IMR-90 (cell line): ENCODE data around the gene FAM20A. TPM values are rescaled to one million over a fixed set of nuclear protein-coding genes. Genes with fewer than 3 reads are reported as not detected.

Experiments used
- ATAC-seq: fragments of 200-7000 bp; cut with Tn5 transposase; 2 replicates; pipeline ENCODE4 v1.9.1; 2020; ENCODE audit warnings: low read depth, mild to moderate bottlenecking, moderate library complexity
- BruUV-seq: library from RNA; stranded (reverse); fragments of 400-500 nt; replicated peaks from 2 replicates; lab custom pipeline; 2021; lab: Mats Ljungman, UMichigan
- CTCF ChIA-PET: fragments of 300-600 bp; formaldehyde crosslinking; extraction: SDS; loops from one replicate; lab custom pipeline; 2021; ENCODE audit warnings: antibody characterized with exemption; lab: Yijun Ruan, JAX
- POLR2A ChIA-PET: fragments of 300-600 bp; sonication (Branson Sonifier 250); formaldehyde crosslinking; loops from one replicate; lab custom pipeline; 2022; ENCODE audit warnings: antibody characterized with exemption; ENCODE audit not compliant: unreplicated experiment; lab: Charles Lee
- DNase-seq: peaks from one replicate; pipeline ENCODE4 v3.0.0; 2013
- H2AFZ ChIP-seq: replicated peaks from 2 replicates; pipeline ENCODE3; 2013; ENCODE audit warnings: low read length, mild to moderate bottlenecking; ENCODE audit not compliant: poor library complexity
- H2AK5ac ChIP-seq: 2 replicates; pipeline ENCODE4 v1.6.1; 2013; ENCODE audit warnings: low read depth, low read length, inconsistent platforms
- H2AK9ac ChIP-seq: replicated peaks from 2 replicates; pipeline ENCODE3; 2013; ENCODE audit warnings: mild to moderate bottlenecking, low read depth, low read length, moderate library complexity; ENCODE audit not compliant: poor library complexity
- H2BK120ac ChIP-seq: 2 replicates; pipeline ENCODE4 v1.6.1; 2013; ENCODE audit warnings: low read depth, low read length, inconsistent platforms
- H2BK15ac ChIP-seq: 3 replicates; pipeline ENCODE4 v1.6.1; 2013; ENCODE audit warnings: low read depth, low read length, inconsistent platforms
- H2BK20ac ChIP-seq: 2 replicates; pipeline ENCODE4 v1.6.1; 2013; ENCODE audit warnings: low read depth, mild to moderate bottlenecking, inconsistent platforms, low read length, moderate library complexity
- H2BK5ac ChIP-seq: 2 replicates; pipeline ENCODE4 v1.6.1; 2013; ENCODE audit warnings: mild to moderate bottlenecking, low read depth, low read length, inconsistent platforms; ENCODE audit not compliant: poor library complexity, severe bottlenecking
- H3K14ac ChIP-seq: replicated peaks from 2 replicates; pipeline ENCODE4 v1.6.1; 2013; ENCODE audit warnings: low read depth, low read length, inconsistent platforms
- H3K18ac ChIP-seq: 2 replicates; pipeline ENCODE4 v1.6.1; 2013; ENCODE audit warnings: low read depth, low read length, control low read depth
- H3K23ac ChIP-seq: 2 replicates; pipeline ENCODE4 v1.6.1; 2013; ENCODE audit warnings: low read depth, low read length, inconsistent platforms
- H3K27ac ChIP-seq: 2 replicates; pipeline ENCODE4 v1.5.1; 2013; ENCODE audit warnings: mild to moderate bottlenecking, control low read depth, low read length; ENCODE audit not compliant: insufficient read depth
- H3K27me3 ChIP-seq: 2 replicates; pipeline ENCODE4 v1.6.1; 2013; ENCODE audit warnings: low read length; ENCODE audit not compliant: control insufficient read depth, insufficient read depth
- H3K36me3 ChIP-seq: 2 replicates; pipeline ENCODE4 v1.6.1; 2013; ENCODE audit warnings: low read length, mixed read lengths; ENCODE audit not compliant: control insufficient read depth, insufficient read depth
- H3K4ac ChIP-seq: 2 replicates; pipeline ENCODE4 v1.6.1; 2013; ENCODE audit warnings: low read depth, low read length, inconsistent platforms
- H3K4me1 ChIP-seq: 2 replicates; pipeline ENCODE4 v1.6.1; 2013; ENCODE audit warnings: low read length, mixed read lengths; ENCODE audit not compliant: control insufficient read depth, insufficient read depth
- H3K4me2 ChIP-seq: 2 replicates; pipeline ENCODE4 v1.6.1; 2013; ENCODE audit warnings: low read depth, mild to moderate bottlenecking, control low read depth, low read length, moderate library complexity
- H3K4me3 ChIP-seq: 2 replicates; pipeline ENCODE4 v1.5.1; 2013; ENCODE audit warnings: low read depth, mild to moderate bottlenecking, control low read depth, low read length, moderate library complexity; ENCODE audit not compliant: insufficient read depth
- H3K56ac ChIP-seq: 2 replicates; pipeline ENCODE4 v1.6.1; 2013; ENCODE audit warnings: low read length, inconsistent platforms; ENCODE audit not compliant: insufficient read depth; ENCODE audit errors: extremely low read depth
- H3K79me1 ChIP-seq, 2 experiments: 2 replicates each; pipeline ENCODE4 v1.6.1; 2013; ENCODE audit warnings: low read length in 2 of 2, inconsistent platforms in 1 of 2, low read depth in 1 of 2
- H3K9ac ChIP-seq: 2 replicates; pipeline ENCODE4 v1.6.1; 2013; ENCODE audit warnings: low read depth, low read length, control low read depth
- H3K9me1 ChIP-seq: 2 replicates; pipeline ENCODE4 v1.6.1; 2013; ENCODE audit warnings: low read length, inconsistent platforms; ENCODE audit not compliant: insufficient read depth
- H3K9me3 ChIP-seq: 2 replicates; pipeline ENCODE4 v1.6.1; 2013; ENCODE audit warnings: low read length; ENCODE audit not compliant: control insufficient read depth, insufficient read depth
- H4K20me1 ChIP-seq: 2 replicates; pipeline ENCODE4 v1.6.1; 2013; ENCODE audit warnings: low read length, inconsistent platforms; ENCODE audit not compliant: insufficient read depth
- H4K5ac ChIP-seq: 2 replicates; pipeline ENCODE4 v1.6.1; 2013; ENCODE audit warnings: mild to moderate bottlenecking, low read depth, low read length, control low read depth
- H4K8ac ChIP-seq, 2 experiments: 2 replicates each; pipeline ENCODE4 v1.6.1; 2013; ENCODE audit warnings: low read depth in 2 of 2, low read length in 2 of 2, control low read depth in 1 of 2, inconsistent platforms in 1 of 2
- H4K91ac ChIP-seq: 2 replicates; pipeline ENCODE4 v1.6.1; 2013; ENCODE audit warnings: low read depth, low read length, inconsistent platforms; ENCODE audit not compliant: insufficient read depth
- SMC3 ChIP-seq: fragments of 150-350 bp; IDR thresholded peaks from 2 replicates; pipeline ENCODE4 v1.6.1; 2016; ENCODE audit warnings: low read depth, mild to moderate bottlenecking, antibody characterized with exemption, low read length, moderate library complexity
- WGBS, 2 experiments: methylation state at CpG; one replicate each; pipeline versions ENCODE4 v1.1.5 to v1.1.7; 2013; ENCODE audit warnings: missing lambda C conversion rate in 2 of 2; ENCODE audit not compliant: insufficient read length in 1 of 2; ENCODE audit errors: extremely low coverage in 2 of 2; 5-methylcytosine and 5-hydroxymethylcytosine counted together
- dilution Hi-C: fragments of 300-500 bp; cut with HindIII; formaldehyde crosslinking; loops from one replicate; pipeline ENCODE4 v1.14.3; 2018; ENCODE audit warnings: low sequenced_read_pairs; ENCODE audit not compliant: unreplicated experiment
- in situ Hi-C: fragments of 300-500 bp; cut with MboI; formaldehyde crosslinking; loops from 3 replicates; pipeline ENCODE4 v1.14.3; 2019; ENCODE audit warnings: low sequenced_read_pairs, inconsistent platforms, mixed read lengths
- intact Hi-C: fragments of 100-400 bp; cut with micrococcal nuclease; formaldehyde crosslinking; loops from 2 replicates; pipeline ENCODE4 v1.10.0; 2022
- polyA plus RNA-seq, 3 experiments: library from polyadenylated mRNA; depleted of rRNA; stranded (reverse); fragments of >200 nt; gene quantifications; 2 replicates each; pipeline ENCODE4 v1.2.3, GENCODE V29; 2012; ENCODE audit warnings: low replicate concordance in 1 of 3
- total RNA-seq: library from RNA; depleted of rRNA; stranded (reverse); fragments of >200 nt; gene quantifications from 2 replicates; pipeline ENCODE4 v1.2.3, GENCODE V29; 2012; rRNA removed

Gene FAM20A
- total and polyA plus RNA-seq, 2 of the 4 experiments (the other 2 are of a cell fraction): not detected

GRCh38 chr17:68489919-68490318, 111.2 kb downstream of the FAM20A start:
- H3K9ac ChIP-seq: no peak overlapping the region
- CTCF ChIA-PET: no interaction called here
- H3K23ac ChIP-seq: no peak overlapping the region
- H3K56ac ChIP-seq: no peak overlapping the region
- no peaks in the 10 kb centered on the region for H4K20me1 ChIP-seq
- H2AK5ac ChIP-seq: no peak overlapping the region
- DNase-seq (no peak), ATAC-seq (no peak)
- H2AFZ ChIP-seq: no peak overlapping the region
- H3K27me3 ChIP-seq: peaks cover 25% of the 10 kb centered on the region
- no peak overlapping the region for H2BK5ac ChIP-seq
- WGBS, 2 experiments: 100% methylated on average over 3 of the region's 4 CpGs; no CpG with 5 or more reads in 1 of the 2 experiments
- no peaks in the 10 kb centered on the region for H3K79me1 ChIP-seq
- intact Hi-C loops (no loop called here), dilution Hi-C loops (no loop called here), in situ Hi-C loops (no loop called here)
- no peak overlapping the region for H2BK20ac ChIP-seq
- H3K27ac ChIP-seq: no peak overlapping the region
- H3K36me3 ChIP-seq: no peaks in the 10 kb centered on the region
- no peak overlapping the region for H3K18ac ChIP-seq
- no peak overlapping the region for H4K8ac ChIP-seq
- TF ChIP-seq SMC3: no peak
- H3K4me3 ChIP-seq: no peak overlapping the region
- no peak overlapping the region for H4K91ac ChIP-seq
- no peaks in the 10 kb centered on the region for H3K9me1 ChIP-seq
- H4K5ac ChIP-seq: no peak overlapping the region
- no TSS peak for BruUV-seq
- no peaks in the 10 kb centered on the region for H3K9me3 ChIP-seq
- H3K4ac ChIP-seq: no peak overlapping the region
- H3K4me2 ChIP-seq: no peak overlapping the region
- no peak overlapping the region for H3K14ac ChIP-seq
- H2BK120ac ChIP-seq: no peak overlapping the region
- POLR2A ChIA-PET: no interaction called here
- no peak overlapping the region for H2BK15ac ChIP-seq
- no peak overlapping the region for H2AK9ac ChIP-seq
- no peaks in the 10 kb centered on the region for H3K4me1 ChIP-seq

Other genes with a start within 250 kb of the FAM20A start
- gene WIPI1, start 143.9 kb downstream of the FAM20A start, total RNA-seq: 74.2 and 129 TPM in 2 replicates
- gene WIPI1, start 143.9 kb downstream of the FAM20A start, polyA plus RNA-seq (2012; rRNA removed): 69.4 and 78.6 TPM in 2 replicates
- 256 and 278 TPM in 2 replicates for gene PRKAR1A, start 88.9 kb downstream of the FAM20A start, total RNA-seq
- 138 and 145 TPM in 2 replicates for gene PRKAR1A, start 88.9 kb downstream of the FAM20A start, polyA plus RNA-seq (2012; rRNA removed)